GM10266 (cell line): ENCODE data around the gene PILRA.
A peak's percentile ranks its signal among the peaks of the same experiment; 100 is the strongest.
"Not testable (repeated sequence)": the region's sequence is repeated elsewhere in the genome, so short reads cannot be mapped to it uniquely, and the experiment has no call there.

Source experiments
- DNase-seq: peaks from one replicate; pipeline ENCODE4 v3.0.0; 2012; ENCODE audit errors: extremely low spot score
- TF ChIP-seq, protein P1 (sequence below): IDR thresholded peaks from 2 replicates; pipeline ENCODE4 v1.5.1; 2012; ENCODE audit warnings: mild to moderate bottlenecking, low read depth; ENCODE audit not compliant: control insufficient read depth, insufficient read depth; ENCODE audit errors: missing control alignments

Gene PILRA

GRCh38 chr7:100356416-100357068 lies 16.7 kb upstream of the PILRA start:
- DNase-seq: no peak

DNA sequence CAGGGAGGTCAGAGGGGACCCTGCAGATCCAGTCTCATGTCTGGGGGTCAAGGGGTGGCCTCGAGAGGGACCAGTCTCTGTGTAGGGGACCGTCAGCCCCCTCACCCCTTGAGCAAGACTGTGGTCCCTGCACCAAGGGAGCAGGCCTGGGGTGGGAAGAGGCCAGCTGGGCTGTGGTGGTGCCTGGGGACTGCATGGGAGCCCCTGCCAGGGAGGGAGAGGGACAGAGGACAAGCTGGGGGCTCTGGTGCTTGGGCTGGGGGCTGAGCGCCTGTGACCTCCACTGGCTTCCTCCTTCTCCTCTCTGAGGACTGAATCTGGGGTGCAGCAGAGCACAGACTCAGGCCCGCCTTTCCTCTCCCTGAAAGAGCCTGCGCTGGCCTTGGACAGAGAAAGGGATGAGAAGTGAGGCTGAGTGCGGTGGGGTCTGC lies 16.1 kb upstream of the PILRA start:
- TF ChIP-seq, protein P1, sequence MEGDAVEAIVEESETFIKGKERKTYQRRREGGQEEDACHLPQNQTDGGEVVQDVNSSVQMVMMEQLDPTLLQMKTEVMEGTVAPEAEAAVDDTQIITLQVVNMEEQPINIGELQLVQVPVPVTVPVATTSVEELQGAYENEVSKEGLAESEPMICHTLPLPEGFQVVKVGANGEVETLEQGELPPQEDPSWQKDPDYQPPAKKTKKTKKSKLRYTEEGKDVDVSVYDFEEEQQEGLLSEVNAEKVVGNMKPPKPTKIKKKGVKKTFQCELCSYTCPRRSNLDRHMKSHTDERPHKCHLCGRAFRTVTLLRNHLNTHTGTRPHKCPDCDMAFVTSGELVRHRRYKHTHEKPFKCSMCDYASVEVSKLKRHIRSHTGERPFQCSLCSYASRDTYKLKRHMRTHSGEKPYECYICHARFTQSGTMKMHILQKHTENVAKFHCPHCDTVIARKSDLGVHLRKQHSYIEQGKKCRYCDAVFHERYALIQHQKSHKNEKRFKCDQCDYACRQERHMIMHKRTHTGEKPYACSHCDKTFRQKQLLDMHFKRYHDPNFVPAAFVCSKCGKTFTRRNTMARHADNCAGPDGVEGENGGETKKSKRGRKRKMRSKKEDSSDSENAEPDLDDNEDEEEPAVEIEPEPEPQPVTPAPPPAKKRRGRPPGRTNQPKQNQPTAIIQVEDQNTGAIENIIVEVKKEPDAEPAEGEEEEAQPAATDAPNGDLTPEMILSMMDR: no peak
- DNase-seq: no peak

More at GRCh38 chr7:100356416-100357068, 16.7 kb upstream of the PILRA start:
- TF ChIP-seq, protein P1: no peak

DNA sequence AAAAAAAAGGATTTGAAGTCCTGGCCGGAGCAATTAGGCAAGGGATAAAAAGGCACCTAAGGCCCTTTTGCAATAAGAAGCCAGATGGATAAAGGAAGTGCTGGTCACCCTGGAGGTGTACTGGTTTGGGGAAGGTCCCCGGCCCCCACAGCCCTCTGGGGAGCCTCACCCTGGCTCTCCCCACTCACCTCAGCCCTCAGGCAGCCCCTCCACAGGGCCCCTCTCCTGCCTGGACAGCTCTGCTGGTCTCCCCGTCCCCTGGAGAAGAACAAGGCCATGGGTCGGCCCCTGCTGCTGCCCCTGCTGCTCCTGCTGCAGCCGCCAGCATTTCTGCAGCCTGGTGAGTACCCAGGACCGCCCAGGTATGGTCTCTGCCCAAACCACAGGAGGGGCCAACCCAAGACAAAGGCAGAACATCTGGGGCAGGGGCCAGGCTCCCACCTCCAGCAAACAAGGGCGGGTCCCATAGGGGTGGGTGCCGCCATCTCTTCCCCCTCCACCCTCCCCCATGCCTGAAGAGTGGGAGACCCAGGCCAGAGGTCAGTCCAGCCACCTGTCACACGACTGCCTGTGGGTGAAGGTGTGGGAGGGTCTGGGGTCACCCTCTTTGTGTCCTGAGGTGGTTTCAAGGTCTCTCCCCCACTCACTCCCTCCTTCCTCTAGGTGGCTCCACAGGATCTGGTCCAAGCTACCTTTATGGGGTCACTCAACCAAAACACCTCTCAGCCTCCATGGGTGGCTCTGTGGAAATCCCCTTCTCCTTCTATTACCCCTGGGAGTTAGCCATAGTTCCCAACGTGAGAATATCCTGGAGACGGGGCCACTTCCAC lies 15.0 kb upstream of the PILRA start, which contains the start of gene PILRB:
PILRB (plus strand) TSS at position 91 of the 830 bp plus-strand sequence; CDS start at position 277, 186 bp downstream.
- TF ChIP-seq, protein P1: peak; percentile 28

DNA sequence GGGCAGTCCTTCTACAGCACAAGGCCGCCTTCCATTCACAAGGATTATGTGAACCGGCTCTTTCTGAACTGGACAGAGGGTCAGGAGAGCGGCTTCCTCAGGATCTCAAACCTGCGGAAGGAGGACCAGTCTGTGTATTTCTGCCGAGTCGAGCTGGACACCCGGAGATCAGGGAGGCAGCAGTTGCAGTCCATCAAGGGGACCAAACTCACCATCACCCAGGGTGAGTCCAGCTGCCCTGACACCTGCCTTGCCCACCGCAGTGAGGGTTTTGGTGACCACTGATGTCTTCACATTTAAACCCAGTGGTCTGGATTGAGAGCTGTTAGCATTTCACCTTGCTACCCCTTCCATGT lies 14.5 kb upstream of the PILRA start:
- DNase-seq: no peak
- TF ChIP-seq, protein P1: no peak

More for the DNA sequence above, 15.0 kb upstream of the PILRA start, which contains the start of gene PILRB:
- no peak for DNase-seq

- TF ChIP-seq, protein P1: no peak
- no peak for DNase-seq
These were observed 13.0 kb upstream of the PILRA start for GRCh38 chr7:100360135-100360854.

- TF ChIP-seq, protein P1: no peak
- no peak for DNase-seq
These were observed 10.2 kb upstream of the PILRA start for GRCh38 chr7:100363098-100363497.

GRCh38 chr7:100363797-100364196 lies 9.5 kb upstream of the PILRA start:
- DNase-seq: not testable (repeated sequence)
